C4-2B (cell line): Measurements from ENCODE around the gene CCL27.

Source experiments
- H3K27ac ChIP-seq: fragments of 450-650 bp; 2 replicates; pipeline ENCODE4 v1.5.1; 2017
- ZFX ChIP-seq: fragments of 450-650 bp; IDR thresholded peaks from 2 replicates; pipeline ENCODE4 v1.6.1; 2017
- TF ChIP-seq, protein P1 (sequence below): fragments of 450-650 bp; conservative IDR thresholded peaks from 2 replicates; pipeline ENCODE4 v1.5.1; 2017; ENCODE audit warnings: mild to moderate bottlenecking

Gene CCL27

DNA sequence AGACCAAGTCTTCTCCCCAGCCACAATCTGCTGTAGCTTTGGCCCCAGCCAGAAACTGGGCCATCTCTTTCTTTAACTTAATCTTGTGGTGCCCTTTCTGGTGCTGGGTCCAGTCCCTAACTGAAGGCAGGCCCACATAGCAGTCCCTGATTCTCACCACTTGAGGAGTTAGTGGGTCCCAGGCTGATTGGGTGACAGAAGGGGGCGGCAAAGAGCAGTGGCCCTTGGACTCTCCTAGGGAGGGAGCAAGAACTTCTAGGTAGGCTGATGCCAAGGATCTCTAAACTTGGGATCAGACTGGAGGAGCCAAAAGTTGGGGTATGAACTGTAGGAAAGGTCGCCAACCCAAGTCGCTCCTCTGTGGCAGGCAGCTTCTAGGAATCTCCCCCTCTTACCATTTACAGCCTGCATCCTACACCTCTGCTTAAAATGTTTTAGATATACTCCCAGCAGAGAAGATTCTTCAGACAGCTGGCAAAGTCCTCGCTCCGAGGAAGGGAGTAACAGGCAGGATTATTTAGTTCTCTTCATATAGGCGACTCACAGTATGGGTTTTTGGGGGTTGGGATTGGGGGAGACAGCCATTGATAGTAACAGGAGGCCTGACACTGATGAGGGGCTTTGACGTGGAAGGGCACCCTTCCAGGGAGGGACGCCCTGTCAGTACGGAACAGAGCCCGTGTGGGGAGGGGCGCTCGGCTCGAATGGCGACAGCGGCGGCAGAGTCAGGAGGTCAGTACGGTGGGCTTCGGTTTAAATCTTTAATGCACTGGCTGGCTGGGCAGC, 2.0 kb upstream of the CCL27 start:
- TF ChIP-seq, protein P1, sequence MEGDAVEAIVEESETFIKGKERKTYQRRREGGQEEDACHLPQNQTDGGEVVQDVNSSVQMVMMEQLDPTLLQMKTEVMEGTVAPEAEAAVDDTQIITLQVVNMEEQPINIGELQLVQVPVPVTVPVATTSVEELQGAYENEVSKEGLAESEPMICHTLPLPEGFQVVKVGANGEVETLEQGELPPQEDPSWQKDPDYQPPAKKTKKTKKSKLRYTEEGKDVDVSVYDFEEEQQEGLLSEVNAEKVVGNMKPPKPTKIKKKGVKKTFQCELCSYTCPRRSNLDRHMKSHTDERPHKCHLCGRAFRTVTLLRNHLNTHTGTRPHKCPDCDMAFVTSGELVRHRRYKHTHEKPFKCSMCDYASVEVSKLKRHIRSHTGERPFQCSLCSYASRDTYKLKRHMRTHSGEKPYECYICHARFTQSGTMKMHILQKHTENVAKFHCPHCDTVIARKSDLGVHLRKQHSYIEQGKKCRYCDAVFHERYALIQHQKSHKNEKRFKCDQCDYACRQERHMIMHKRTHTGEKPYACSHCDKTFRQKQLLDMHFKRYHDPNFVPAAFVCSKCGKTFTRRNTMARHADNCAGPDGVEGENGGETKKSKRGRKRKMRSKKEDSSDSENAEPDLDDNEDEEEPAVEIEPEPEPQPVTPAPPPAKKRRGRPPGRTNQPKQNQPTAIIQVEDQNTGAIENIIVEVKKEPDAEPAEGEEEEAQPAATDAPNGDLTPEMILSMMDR: peak; percentile 92
- TF ChIP-seq ZFX: no peak
- peak overlapping the region; percentile 78 for H3K27ac ChIP-seq

DNA sequence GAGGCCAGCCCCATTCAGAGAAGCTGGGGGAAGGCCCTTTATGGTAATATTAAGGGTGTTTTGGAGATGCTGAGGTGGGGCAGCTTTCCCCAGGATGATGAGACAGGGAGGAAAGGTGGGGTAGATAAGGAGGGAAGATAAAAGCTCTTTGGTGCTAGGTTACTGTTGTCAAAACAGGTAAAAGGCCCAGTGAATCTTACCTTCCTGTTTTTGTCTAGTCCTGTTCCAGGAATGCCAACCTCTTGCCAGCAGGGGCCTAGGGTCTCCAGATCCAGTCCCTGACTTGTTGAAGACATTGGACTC, 797 bp upstream of the CCL27 start:
- H3K27ac ChIP-seq: no peak overlapping the region
- no peak for TF ChIP-seq ZFX
- TF ChIP-seq, protein P1: no peak

DNA sequence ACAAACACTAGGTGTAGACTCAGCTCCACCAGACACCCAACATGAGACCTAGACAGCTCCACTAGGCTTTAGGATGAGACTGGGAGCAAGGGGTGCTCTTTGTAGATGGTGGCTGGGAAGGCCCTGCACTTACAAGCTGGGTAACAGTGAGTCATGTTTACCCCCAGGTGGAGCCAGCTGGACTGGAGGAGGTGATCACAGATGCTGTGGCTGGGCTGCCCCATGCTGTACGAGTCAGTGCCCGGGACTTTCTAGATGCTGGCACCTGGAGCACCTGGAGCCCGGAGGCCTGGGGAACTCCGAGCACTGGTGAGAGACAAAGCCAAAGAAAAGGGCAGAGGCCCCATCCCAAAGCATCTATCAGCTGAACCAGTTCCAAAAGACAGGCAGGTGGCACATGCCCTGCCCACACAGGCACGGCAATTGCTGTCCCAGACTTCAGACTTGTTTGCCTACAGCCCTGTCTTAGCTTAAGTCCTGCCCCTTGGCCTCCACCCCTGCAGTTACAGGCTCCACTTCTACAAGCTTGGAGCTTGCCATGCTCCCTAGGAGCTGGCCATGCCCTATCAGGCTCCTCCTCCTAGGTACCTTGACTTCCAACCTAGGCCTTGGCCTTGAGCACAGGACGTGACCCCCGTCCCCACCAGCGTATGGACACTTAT, 2.7 kb downstream of the CCL27 start:
- H3K27ac ChIP-seq: no peak overlapping the region

DNA sequence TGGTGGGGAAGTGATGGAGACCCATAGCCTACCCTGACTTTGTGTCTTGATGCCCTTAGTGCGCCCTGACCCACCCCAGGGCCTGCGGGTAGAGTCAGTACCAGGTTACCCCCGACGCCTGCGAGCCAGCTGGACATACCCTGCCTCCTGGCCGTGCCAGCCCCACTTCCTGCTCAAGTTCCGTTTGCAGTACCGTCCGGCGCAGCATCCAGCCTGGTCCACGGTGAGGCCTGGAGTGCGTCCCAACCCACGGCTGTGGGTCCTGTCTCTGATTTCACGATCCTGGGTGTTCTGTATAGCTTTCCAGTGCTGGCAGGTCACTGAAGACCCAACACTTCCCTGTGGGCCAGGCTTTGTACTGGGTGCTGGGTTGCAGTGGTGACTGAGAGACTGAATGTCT, 4.0 kb downstream of the CCL27 start:
- no peak overlapping the region for H3K27ac ChIP-seq
- no peak for TF ChIP-seq ZFX
- TF ChIP-seq, protein P1: no peak

More for the DNA sequence above, 2.7 kb downstream of the CCL27 start:
- TF ChIP-seq, protein P1: no peak
- no peak for TF ChIP-seq ZFX

DNA sequence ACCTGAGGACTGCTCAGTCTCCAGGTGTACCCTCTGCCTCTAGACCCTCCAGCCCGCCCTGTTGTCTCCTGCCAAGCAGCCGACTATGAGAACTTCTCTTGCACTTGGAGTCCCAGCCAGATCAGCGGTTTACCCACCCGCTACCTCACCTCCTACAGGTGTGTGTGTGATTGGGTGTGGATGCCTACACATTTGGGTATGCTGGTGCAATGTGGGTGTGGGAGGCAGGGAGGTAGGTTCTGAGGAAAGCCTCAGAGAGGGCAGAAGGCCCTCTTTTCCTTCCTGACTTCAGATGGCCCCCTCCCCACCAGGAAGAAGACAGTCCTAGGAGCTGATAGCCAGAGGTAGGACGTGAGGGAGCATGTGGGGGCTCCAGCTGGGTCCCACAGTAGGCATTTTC, 5.5 kb downstream of the CCL27 start:
- H3K27ac ChIP-seq: no peak overlapping the region
- TF ChIP-seq ZFX: no peak
- TF ChIP-seq, protein P1: no peak

DNA sequence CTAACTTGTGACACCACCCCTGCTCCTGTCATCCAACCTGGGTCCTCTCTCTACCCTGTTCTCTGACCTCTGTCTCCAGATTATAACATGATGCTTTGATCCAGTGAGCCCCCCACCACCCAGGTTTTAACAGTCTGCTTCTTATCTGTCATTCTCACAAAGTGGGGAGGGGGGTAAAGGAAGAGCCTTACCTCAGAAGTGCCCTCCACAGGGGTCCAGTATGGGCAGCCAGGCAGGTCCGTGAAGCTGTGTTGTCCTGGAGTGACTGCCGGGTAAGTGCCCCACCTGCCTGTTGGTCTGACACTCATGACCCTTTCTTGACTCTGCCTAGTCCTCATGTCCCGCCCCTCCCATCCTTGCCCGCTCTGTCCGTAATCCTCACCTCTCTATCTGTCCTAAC, 7.1 kb downstream of the CCL27 start:
- TF ChIP-seq ZFX: no peak
- no peak overlapping the region for H3K27ac ChIP-seq

DNA sequence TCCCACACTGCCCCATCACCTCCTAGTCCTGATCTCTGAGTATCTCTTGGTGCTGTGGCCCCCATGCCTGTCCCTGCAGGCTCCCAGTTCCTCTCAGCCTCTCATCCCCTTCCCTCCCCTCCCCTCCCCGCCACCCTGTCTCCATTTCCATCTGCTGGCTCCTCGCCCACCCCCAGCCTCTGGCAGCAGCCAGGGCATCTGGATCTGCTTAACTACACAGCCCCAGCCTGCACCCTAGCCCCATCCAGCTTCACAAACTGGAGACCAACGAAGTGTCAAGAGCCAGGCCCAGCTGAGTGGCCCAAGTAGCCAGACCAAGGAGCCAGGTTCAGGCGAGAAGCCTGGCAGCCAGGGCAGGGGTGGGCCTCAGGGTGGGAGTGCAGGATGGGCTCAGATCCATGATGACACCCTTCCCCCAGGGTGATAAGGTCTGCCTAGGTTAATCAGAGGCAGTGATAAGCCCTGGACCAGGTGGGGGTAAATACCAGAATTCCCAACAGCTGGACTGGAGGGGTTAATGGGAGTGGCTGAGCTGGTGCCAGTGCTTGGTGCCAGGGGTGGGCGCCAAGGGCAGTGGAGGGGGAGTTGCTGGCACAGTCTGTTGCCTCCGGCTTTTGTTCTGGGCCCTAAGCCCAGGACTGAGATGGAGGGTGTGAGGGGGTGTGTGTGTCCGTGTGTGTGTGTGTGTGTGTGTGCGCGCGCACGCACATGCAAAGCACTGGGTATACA, 8.0 kb downstream of the CCL27 start:
- no peak overlapping the region for H3K27ac ChIP-seq
- TF ChIP-seq, protein P1: no peak
- TF ChIP-seq ZFX: no peak
